ENCODE results near the gene PTPRD. TPM values are rescaled to one million over a fixed set of nuclear protein-coding genes. Genes with fewer than 3 reads are reported as not detected.

The PTPRD gene
- total and polyA plus RNA-seq, 2 donors from 2014 or later = 6.4 to 78.9 TPM

DNA sequence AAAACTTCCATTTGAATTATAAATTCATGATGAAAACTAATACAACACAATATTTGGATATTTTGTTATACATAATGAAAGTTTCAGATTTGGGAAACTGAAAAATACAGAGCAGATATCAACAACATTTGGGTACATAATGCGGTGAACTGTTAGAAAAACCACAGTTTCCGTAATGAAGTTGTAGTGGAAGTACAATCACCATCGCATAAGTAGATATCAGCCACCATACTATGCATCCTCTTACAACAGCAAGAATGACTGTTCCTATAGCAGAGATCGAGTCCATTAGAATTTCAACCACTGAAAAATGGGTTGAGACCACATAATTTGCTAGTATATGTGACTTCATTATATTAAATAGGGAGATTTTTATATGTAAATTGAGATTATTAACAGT is 2043.0 kb downstream of the PTPRD start:
- no peak for DNase-seq
- H3K27me3 ChIP-seq (ENCODE audit: control insufficient read depth, insufficient read depth, low read length) = no peaks in the 10 kb centered on the region
- H3K36me3 ChIP-seq (ENCODE audit: control insufficient read depth in 2 of 3, insufficient read depth in 3 of 3, low read length in 3 of 3) = no peaks in the 10 kb centered on the region
- intact Hi-C loops (cut with DNase I) = no loop called here
- TF ChIP-seq, protein P1, sequence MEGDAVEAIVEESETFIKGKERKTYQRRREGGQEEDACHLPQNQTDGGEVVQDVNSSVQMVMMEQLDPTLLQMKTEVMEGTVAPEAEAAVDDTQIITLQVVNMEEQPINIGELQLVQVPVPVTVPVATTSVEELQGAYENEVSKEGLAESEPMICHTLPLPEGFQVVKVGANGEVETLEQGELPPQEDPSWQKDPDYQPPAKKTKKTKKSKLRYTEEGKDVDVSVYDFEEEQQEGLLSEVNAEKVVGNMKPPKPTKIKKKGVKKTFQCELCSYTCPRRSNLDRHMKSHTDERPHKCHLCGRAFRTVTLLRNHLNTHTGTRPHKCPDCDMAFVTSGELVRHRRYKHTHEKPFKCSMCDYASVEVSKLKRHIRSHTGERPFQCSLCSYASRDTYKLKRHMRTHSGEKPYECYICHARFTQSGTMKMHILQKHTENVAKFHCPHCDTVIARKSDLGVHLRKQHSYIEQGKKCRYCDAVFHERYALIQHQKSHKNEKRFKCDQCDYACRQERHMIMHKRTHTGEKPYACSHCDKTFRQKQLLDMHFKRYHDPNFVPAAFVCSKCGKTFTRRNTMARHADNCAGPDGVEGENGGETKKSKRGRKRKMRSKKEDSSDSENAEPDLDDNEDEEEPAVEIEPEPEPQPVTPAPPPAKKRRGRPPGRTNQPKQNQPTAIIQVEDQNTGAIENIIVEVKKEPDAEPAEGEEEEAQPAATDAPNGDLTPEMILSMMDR (IDR thresholded peaks at IDR 0.05; ENCODE audit: borderline replicate concordance, extremely low read depth, insufficient read depth) = no peak
- H3K4me3 ChIP-seq (ENCODE audit: low read length in 3 of 3) = no peak overlapping the region
- no peaks in the 10 kb centered on the region for H3K9me3 ChIP-seq (ENCODE audit: control insufficient read depth in 2 of 3, insufficient read depth in 1 of 3, low read length in 3 of 3)
- no peak overlapping the region for H3K27ac ChIP-seq (ENCODE audit: low read depth in 2 of 2, low read length in 2 of 2)
- FAIRE-seq = no peak
- H3K4me1 ChIP-seq (ENCODE audit: control insufficient read depth in 2 of 3, insufficient read depth in 2 of 3, low read depth in 1 of 3, low read length in 3 of 3) = no peaks in the 10 kb centered on the region
- H3K9ac ChIP-seq (ENCODE audit: low read length in 3 of 3) = no peak overlapping the region

DNA sequence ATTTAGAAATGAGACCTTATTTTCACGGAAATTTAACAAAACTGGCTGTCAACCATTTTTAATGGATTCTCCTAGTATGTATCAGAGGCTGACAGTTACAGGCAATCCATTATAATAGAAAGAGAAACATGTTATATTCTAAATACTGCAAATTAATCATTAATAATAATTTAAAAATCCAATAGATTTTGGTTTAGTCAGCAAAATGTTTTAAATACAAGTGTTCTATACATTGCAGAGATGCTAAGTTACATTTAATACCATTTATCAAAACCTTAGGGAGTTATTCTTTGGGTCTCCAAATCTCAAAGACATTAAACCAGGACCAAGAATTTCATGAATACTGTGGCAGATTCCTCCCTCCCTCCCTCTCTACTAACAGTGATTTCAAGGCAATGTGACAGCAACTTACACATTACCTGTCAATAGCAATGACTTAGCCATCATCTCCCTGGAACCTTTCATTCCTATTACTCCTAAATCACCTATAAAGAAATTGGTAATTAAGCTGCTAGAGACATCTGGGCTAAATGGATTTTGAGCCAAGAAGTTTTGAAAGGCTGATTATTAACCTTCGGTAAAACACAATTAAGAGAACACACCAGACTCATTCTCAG is 2044.7 kb downstream of the PTPRD start:
- DNase-seq (no peak), FAIRE-seq (no peak)
- no peak overlapping the region for H3K9ac ChIP-seq (ENCODE audit: low read length in 3 of 3)
- no peak overlapping the region for H3K4me3 ChIP-seq (ENCODE audit: low read length in 3 of 3)
- TF ChIP-seq, protein P1 (IDR thresholded peaks at IDR 0.05; ENCODE audit: borderline replicate concordance, extremely low read depth, insufficient read depth) = no peak
- no peak overlapping the region for H3K27ac ChIP-seq (ENCODE audit: low read depth in 2 of 2, low read length in 2 of 2)
- H3K27me3 ChIP-seq (ENCODE audit: control insufficient read depth, insufficient read depth, low read length) = no peaks in the 10 kb centered on the region
- H3K4me1 ChIP-seq (ENCODE audit: control insufficient read depth in 2 of 3, insufficient read depth in 2 of 3, low read depth in 1 of 3, low read length in 3 of 3) = no peaks in the 10 kb centered on the region
- H3K36me3 ChIP-seq (ENCODE audit: control insufficient read depth in 2 of 3, insufficient read depth in 3 of 3, low read length in 3 of 3) = no peaks in the 10 kb centered on the region
- intact Hi-C loops (cut with DNase I) = no loop called here
- no peaks in the 10 kb centered on the region for H3K9me3 ChIP-seq (ENCODE audit: control insufficient read depth in 2 of 3, insufficient read depth in 1 of 3, low read length in 3 of 3)

DNA sequence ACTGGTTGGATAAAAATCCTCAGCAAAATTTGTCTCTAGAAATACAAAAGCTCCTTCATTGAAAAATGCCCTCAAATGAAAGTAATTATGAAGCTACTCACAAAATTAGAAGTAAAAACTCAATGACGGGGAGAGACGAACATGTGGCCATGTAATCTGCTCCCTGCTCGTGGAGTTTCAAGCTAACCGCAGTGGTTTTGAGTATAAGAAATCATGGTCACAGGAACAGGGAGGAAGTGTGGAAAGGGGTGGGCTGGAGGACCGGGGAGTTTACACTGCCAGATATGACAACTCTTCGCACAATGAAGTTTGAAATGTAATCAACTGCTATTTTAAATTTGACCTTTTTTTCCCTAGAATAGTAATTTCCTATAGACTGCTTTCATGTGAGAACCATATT is 2047.8 kb downstream of the PTPRD start:
- no peak for FAIRE-seq
- DNase-seq = no peak
- Histone ChIP-seq H3K27me3 (ENCODE audit: control insufficient read depth, insufficient read depth, low read length) (no peaks in the 10 kb centered on the region), H3K27ac (ENCODE audit: low read depth in 2 of 2, low read length in 2 of 2) (no peak overlapping the region), H3K4me3 (ENCODE audit: low read length in 3 of 3) (no peak overlapping the region), H3K36me3 (ENCODE audit: control insufficient read depth in 2 of 3, insufficient read depth in 3 of 3, low read length in 3 of 3) (no peaks in the 10 kb centered on the region), H3K9ac (ENCODE audit: low read length in 3 of 3) (no peak overlapping the region), H3K9me3 (ENCODE audit: control insufficient read depth in 2 of 3, insufficient read depth in 1 of 3, low read length in 3 of 3) (no peaks in the 10 kb centered on the region), H3K4me1 (ENCODE audit: control insufficient read depth in 2 of 3, insufficient read depth in 2 of 3, low read depth in 1 of 3, low read length in 3 of 3) (no peaks in the 10 kb centered on the region)
- intact Hi-C loops (cut with DNase I) = no loop called here
- TF ChIP-seq, protein P1 (IDR thresholded peaks at IDR 0.05; ENCODE audit: borderline replicate concordance, extremely low read depth, insufficient read depth) = no peak

All from kidney (tissue), 14 donors.